Posterior vena cava (tissue), 2 donors: ENCODE data around the gene GRK1. TPM values are rescaled to one million over a fixed set of nuclear protein-coding genes. Genes with fewer than 3 reads are reported as not detected.

Experiments
- DNase-seq: peaks from one replicate; pipeline ENCODE4 v3.0.0-alpha.2; 2020; ENCODE audit warnings: low spot score
- intact Hi-C, 2 donors: fragments of 100-400 bp; cut with DNase I; formaldehyde crosslinking; loops; one replicate each; pipeline versions ENCODE4 v1.14.1 to v1.14.2; 2022 to 2023
- total RNA-seq, 2 donors: library from RNA; stranded (reverse); fragmentation: NEBNext Ultra II Directional; extraction: Animal tissue kit (Norgen Biotek cat#: 25700); gene quantifications; one replicate each; pipeline ENCODE4 v1.2.1, GENCODE V29; 2021
- donor health status: DM: yes; HTN: yes; CAD: no.
- donor health status: DM: yes; HTN: yes; CAD: no.

GRK1 gene
- total RNA-seq, 2 donors from 2014 or later = not detected

- peak; percentile 57 for DNase-seq
- intact Hi-C loops = loop anchor here in 1 of 2 donors (2.0 to 5.0 kb wide), 2 partner anchors 38 to 989 kb away; no protein-coding TSS in a partner anchor
These were observed 36.2 kb upstream of the GRK1 start for GRCh38 chr13:113630804-113631203.

GRCh38 chr13:113631341-113632095 lies 35.5 kb upstream of the GRK1 start:
- intact Hi-C loops = loop anchor here in 1 of 2 donors (2.0 to 5.0 kb wide), 2 partner anchors 39 to 989 kb away; no protein-coding TSS in a partner anchor
- DNase-seq = peak; percentile 57

GRCh38 chr13:113632706-113633484 lies 34.1 kb upstream of the GRK1 start:
- DNase-seq = peak; percentile 63
- intact Hi-C loops = loop anchor here in 1 of 2 donors (5.0 kb wide), 1 partner anchor 991 kb away; no protein-coding TSS in a partner anchor

DNA sequence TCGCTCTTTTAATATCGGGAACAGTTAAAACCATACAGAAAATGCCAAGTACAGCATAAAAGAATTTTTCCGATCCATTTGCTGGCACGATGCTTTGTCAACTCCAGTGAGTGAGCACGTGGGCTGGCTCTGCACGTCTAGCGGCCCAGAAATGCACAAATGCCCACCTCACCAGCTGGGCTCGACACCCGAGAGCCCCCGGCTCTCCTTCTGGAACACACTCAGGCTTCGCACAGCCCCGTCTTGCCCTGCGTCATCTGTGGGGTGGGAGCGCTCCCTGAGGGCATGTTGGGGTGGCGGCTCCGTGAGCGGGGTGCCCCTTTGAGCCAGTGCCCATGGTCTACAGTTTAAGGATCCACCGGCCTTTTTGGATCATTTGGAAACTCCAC lies 33.5 kb upstream of the GRK1 start:
- intact Hi-C loops = loop anchor here in 1 of 2 donors (5.0 kb wide), 1 partner anchor 991 kb away; no protein-coding TSS in a partner anchor
- peak; percentile 66 for DNase-seq

- DNase-seq = no peak
- intact Hi-C loops = loop anchor here in 1 of 2 donors (5.0 kb wide), 1 partner anchor 992 kb away; no protein-coding TSS in a partner anchor
These were observed 32.6 kb upstream of the GRK1 start for GRCh38 chr13:113634279-113635047.

DNA sequence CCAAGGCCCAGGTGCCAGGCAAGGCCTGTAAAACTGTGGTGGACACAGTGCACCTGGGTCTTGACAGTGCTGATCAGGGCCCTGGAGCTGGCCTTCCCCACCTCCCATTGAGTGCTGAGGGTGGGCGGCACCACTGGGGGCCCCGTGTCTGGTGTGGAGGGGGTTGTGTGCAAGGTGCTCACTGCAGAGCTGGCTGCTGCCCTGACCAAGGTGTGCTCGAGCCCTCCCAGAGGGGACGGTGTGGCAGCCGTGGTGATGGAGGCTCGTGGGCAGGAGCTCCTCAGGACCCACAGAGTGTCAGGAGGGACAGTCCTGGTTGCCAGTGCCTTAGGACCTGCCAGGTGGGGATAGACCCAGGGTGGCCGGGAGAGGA lies 32.0 kb upstream of the GRK1 start:
- DNase-seq = peak; percentile 78
- intact Hi-C loops = no loop called here

- DNase-seq = peak; percentile 69
- intact Hi-C loops = no loop called here
These were observed 31.3 kb upstream of the GRK1 start for GRCh38 chr13:113635709-113636108.

GRCh38 chr13:113636266-113636963 lies 30.6 kb upstream of the GRK1 start:
- DNase-seq = peak; percentile 49

GRCh38 chr13:113637262-113638160 lies 29.5 kb upstream of the GRK1 start:
- peak; percentile 49 for DNase-seq
- intact Hi-C loops = no loop called here

More at GRCh38 chr13:113636266-113636963, 30.6 kb upstream of the GRK1 start:
- intact Hi-C loops = no loop called here

- intact Hi-C loops = no loop called here
- peak; percentile 70 for DNase-seq
These were observed 28.8 kb upstream of the GRK1 start for GRCh38 chr13:113638173-113638746.

GRCh38 chr13:113638806-113639205 lies 28.2 kb upstream of the GRK1 start:
- intact Hi-C loops = no loop called here
- no peak for DNase-seq

- intact Hi-C loops = no loop called here
These were observed 27.3 kb upstream of the GRK1 start for GRCh38 chr13:113639616-113640262.

DNA sequence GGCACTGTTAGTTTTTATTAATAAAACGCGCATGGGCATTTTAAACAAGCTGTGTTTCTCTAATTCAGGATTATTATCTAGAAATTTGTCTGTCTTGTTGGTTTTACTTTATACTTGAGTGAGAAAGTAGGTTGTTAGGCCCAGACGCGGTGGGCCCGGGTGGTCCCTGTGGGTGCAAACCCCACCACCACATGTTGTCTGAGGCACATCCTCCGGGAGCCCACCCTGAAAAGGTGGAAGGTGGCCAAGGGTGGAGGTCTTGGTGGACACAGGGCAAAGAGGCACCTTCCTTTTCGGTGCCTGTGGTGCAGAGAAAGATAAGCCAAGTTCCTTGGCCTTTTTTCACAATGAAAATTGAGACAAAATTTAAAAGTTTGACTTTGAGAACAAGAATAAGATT lies 25.6 kb upstream of the GRK1 start:
- intact Hi-C loops = no loop called here
- DNase-seq = peak; percentile 32

More at GRCh38 chr13:113639616-113640262, 27.3 kb upstream of the GRK1 start:
- peak; percentile 67 for DNase-seq

GRCh38 chr13:113642563-113642962 lies 24.5 kb upstream of the GRK1 start:
- intact Hi-C loops = no loop called here
- no peak for DNase-seq

DNA sequence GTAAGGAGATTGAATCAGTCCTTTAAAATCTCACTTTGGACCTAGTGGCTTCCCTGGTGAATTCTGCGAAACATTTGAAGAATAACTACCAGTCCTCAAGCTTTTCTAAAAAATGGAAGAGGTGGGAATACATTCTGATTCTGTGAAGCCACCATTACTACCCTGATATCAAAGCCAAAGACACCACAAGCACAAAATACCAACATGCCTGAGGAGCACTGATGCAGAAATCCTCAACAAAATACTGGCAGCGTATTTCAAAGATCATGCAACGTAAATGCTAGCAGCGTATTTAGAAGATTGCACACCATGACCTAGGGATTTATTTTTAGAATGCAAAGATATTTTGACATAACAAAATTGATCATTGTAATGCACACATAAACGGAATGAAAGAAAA lies 23.4 kb upstream of the GRK1 start:
- intact Hi-C loops = no loop called here
- DNase-seq = no peak

GRCh38 chr13:113644800-113645199 lies 22.2 kb upstream of the GRK1 start:
- intact Hi-C loops = no loop called here
- no peak for DNase-seq

- no peak for DNase-seq
- intact Hi-C loops = no loop called here
These were observed 21.7 kb upstream of the GRK1 start for GRCh38 chr13:113645329-113645728.
